Activated CD8-positive, alpha-beta memory T cell treated with anti-CD3 and anti-CD28 coated beads, Interleukin-2, amount 50 U/mL, for 1 hour (primary cell): ENCODE results near the gene PLPP3.

Source experiments
- DNase-seq: peaks from one replicate; pipeline ENCODE4 v3.0.0-alpha.2; 2020; ENCODE audit errors: extremely low read depth

PLPP3 gene

DNA sequence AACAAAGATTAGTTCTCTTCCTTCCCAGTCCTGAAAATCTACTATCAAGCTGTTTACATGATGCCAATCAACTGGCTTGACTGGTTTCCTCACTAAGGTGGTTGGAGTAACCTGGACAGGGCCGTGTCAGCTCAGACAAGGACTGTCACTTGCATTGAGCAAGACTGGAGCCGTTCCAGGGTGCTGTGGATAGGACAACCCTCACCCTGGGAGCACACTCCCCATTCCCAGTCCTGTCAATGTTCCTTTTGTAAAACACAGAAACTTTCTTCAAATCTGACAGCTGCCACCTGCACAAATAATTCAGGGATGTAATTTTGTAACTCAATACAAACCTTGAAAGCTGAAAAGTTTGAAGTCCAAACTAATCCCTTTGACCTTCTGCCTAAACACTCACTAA, 31.4 kb downstream of the PLPP3 start:
- no peak for DNase-seq

DNA sequence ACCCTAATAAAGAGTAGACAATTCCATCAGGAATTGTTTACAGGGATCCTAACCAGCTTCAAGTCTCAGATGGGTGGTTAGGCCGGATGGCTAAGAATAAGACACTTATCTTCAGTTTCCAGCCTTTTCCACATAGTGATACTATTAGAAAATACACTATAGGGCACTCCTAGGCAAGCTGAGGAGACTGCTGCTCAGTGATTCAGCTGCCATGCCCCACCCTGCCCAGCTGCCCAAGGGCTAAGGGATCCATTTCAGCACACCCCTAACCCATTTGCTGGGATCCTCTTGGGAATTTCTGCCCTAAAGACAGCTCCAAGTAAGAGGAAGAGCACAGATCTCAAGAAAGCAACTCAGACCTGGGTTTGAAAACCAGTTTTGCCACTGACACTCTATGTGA, 31.9 kb downstream of the PLPP3 start:
- DNase-seq: no peak

DNA sequence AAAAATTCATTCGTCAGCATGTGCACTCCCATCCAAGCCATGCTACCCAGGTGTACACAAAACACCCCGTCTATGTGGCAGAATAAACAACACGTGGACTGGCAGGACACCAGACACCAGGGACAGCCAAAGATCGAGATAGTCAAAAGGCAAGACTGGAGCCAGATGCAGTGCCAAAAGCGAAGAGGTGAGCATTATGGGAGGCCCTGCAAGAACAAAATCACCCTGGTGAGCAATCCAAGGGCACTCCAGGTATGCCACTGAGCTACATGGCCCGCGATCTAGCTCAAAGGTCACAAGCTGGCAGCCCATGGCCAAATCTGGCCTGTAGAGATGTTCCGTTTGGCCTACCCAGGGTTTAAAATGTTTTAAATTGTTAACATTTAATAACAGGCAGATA, 33.7 kb downstream of the PLPP3 start:
- DNase-seq: no peak

DNA sequence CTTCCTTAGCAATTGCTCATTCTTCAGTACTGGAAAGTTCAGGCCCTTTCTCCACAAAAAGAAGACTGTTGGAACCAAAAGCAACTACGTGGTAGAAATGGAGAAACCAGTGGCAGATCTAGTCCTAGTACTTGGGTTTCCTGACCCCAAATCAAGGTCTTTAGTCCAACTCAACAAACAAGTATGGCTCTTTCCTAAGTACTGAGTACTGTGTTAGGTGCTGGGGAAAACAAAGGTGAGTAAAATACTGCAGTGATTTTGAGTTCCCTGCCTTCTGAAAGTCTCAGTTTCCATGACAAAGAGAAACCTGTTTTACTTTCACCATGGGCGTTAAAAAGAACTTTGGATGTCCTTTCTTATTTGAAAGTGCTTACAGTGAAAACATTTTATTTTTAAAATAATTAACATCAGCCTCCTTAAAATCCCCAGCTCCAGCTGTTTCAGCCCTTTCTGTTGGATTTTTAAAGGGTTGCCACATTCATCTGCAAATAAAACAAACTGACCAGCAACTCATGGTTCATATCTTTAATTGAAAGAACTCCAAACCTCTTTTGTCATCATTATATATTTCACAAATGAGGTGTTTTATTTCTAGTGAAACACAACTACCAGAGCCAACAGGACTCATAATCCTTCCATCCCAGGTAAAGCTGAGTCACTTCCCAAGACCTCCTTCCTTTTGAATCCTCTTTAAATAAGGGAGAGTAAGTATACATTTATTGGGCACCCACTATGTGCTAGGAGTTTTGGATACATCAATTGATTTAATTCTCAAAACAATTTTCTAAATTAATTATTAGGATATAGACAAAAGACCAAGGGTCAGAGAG, 35.4 kb downstream of the PLPP3 start:
- DNase-seq: no peak

DNA sequence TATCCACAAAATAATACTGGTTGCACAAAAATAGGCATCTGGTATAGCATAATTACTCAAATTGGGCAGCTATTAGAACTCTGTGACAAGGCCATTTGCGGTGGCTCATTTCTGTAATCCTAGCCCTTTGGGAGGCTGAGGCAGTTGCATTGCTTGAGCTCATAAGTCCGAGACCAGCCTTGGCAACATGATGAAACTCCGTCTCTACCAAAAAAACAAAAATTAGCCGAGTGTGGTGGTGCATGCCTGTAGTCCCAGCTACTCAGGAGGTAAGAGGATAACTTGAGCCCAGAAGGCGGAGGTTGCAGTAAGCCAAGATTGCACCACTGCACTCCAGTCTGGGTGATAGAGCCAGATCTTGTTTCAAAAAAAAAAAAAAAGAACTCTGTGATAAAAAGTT, 36.7 kb downstream of the PLPP3 start:
- DNase-seq: no peak

DNA sequence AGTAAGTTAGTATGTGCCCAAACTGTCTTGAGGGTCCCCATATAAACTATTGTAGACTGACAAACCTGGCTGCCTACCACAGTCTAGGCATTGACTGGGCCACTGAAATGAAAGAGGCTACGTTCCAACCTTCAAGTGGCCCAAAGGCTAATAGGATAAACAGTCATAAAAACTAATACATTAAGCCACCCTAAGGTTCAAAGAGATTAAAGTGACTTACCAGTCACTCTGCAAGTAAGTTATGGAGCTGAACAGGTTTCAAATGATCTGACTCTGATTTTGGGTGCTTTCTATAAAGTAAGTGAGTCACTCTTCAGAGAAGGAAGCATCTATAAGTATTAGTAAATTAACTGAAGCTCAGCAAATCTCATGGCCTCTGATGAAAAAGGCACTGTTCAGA, 38.0 kb downstream of the PLPP3 start:
- DNase-seq: no peak

DNA sequence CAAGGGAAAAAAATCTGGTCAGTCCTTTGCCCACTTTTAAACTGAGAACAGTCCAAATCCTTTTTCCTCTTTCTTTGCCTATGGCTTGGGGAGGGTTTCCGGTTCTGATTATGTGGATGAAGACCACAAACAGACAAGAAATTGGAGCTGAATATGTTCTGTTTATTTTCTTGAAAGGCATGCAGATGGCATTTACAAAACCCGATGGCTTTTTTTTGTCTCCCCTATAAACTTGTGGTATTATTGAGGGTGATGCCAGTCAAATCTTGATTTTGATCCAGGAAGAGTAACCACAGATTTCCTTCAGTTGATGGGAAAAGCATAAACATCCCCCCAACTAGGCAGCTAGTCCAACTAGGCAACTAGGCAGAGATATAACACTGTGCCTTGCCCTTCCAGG, 38.9 kb downstream of the PLPP3 start:
- DNase-seq: no peak

DNA sequence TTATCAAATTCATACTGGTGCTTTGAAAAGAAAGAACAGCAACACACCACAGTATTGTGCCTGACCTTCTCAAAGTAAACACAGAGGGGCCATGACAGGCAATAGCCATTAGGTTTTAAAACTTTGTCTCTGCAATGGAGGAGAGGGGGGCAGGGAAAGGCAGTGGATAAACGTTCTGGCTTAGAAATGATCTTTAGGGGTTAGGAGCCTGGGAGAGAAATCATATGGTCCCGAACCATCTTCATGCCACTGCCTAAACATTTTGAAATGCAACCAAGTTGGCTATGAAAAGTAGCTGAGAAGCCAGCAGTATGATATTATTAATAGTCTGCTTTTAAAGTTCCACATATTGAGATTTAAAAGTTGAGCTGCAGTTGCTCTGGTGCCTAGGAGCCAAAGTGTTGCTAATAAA, 39.8 kb downstream of the PLPP3 start:
- DNase-seq: no peak

DNA sequence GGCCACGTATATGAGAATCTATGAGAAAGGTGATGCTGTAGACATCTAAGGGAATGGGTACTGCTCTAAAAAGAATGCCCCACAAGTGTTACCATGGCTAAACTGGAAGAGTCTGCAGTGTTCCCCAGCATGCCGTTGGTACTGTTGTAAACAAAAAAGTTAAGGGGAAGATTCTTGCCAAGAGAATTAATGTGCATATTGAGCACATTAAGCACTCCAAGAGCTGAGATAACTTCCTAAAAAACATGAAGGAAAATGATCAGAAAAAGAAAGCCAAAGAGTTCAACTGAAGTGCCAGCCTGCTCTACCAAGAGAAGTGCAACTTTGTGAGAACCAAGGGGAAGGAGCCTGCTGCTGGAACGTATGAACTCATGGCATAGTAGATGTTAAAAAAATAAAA, 40.8 kb downstream of the PLPP3 start:
- DNase-seq: no peak

DNA sequence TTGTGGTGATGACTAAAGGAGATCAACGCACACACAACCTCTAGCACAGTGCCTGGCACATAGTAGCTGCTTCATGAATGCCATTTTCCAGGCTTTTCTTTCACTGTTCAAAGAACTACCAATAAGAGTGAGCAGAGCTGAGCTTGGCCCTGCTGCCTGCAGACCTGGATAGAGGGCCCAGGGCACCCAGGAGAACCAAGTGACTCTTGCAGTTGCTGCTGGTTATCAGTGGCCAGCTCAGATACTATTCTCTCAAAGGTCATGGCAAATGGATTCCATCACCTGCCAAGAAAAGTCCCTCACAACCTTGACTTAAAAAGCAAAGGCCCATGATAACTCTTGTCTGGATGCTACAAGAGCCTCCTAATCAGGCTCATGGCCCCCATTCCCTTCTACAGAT, 41.7 kb downstream of the PLPP3 start:
- DNase-seq: no peak

DNA sequence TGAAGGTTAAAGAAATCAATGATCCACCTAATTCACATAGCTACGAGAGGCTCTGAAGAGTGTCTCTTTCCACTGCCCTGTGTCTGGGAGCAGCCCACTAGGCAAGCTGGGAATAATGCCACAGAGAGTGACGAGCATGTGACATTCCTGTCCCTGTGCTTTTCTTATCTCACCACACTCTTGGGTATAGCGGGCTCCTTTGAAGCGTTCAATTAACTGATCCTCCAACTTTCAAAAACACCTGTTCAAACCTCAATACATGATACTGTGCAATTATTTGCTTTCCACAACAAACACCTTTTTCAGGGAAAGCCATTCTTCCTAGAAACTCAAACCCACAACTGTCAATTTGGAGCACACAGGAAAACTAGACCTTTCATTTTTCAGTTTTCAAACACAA, 43.4 kb downstream of the PLPP3 start:
- no peak for DNase-seq

DNA sequence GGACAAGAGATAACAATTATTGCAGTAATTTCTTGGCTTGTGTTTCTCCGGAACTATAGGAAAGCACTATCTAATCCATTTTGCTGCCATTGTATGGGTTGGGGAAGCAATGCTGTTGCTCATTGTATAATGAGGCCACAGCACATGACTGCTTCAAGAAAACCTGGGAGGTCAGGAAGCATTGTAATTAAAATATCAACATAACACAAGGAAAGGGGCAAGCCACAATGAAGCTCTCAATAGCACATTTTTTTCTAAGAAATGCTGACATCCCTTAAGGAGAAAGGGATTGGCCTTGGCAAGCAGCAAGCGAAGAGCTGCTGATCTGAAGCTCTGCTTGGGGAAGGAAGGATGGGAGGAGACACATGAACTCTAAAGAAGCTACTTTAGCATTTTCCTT, 44.0 kb downstream of the PLPP3 start:
- no peak for DNase-seq

DNA sequence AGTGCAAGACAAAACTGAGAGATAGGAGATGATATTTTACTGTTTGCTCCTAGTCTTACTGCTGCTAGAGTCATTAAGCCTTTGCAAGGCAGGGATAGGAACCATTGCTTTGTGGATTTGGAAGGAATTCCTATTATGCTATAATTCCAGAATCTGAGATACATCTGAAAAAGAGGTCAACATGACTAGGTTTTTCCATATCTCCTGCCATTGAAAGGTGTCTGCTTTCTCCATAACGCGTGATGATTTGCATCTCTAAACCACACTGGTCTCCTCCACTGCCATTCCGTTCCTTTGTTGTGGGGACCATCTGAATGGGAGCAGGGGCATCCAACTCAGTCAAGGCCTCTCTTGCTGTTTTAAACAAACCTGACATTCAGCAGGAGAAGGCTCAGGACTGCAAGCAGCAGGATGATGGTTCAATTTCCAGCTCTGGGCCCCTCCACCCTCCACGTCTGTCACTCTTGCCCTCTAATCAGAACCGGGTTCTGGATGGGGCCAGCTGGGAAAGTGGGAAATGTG, 45.2 kb downstream of the PLPP3 start:
- DNase-seq: no peak

DNA sequence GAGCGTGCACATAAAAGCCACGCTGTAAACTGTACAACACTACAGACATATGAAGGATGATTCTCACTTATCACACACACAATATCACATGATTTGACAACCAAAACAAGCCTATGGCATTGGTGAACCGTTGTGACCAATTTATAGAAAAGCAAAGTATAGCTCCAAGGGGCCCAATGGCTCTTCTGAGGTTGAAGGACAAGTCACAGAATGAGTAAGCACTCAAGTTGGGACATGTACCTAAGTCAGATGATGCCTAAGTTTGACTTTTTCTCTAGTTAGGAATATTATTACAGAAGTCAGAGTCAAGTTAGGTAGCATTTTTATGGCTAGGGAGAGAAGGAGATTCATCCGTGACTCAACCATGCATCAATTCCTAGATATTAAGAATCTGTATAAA, 45.7 kb downstream of the PLPP3 start:
- DNase-seq: no peak

DNA sequence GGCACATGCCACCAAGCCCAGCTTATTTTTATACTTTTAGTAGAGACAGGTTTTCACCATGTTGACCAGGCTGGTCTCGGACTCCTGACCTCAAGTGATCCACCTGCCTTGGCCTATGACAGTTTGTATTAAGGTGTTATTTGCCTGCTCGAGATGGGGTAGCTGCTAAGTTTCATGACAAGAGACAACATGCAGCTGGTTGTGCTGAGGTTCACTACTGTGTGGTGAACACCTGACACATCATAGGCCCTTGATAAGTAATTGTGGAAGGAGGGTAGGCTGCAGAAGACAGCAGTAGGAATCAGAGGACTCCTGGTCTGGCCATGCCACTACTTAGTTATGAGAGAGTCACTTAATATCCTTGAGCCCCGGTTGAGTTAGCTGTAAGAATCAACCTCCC, 46.2 kb downstream of the PLPP3 start:
- DNase-seq: no peak

DNA sequence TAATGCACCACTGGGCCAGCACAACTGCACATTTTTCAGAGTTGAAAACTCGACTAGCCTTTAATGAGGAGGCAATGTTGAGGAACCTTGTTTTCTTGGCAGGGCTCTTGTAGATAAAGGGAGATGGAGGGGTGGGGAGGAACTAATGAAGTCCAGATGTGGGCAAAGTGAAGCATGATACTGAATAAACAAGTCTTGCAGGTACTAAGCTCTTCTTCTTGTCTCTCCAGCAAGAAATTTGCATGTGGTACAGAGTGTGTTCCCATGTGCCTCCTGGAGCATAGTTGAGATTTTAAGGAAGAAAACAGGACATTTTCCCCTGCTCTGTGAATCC, 47.0 kb downstream of the PLPP3 start:
- no peak for DNase-seq

DNA sequence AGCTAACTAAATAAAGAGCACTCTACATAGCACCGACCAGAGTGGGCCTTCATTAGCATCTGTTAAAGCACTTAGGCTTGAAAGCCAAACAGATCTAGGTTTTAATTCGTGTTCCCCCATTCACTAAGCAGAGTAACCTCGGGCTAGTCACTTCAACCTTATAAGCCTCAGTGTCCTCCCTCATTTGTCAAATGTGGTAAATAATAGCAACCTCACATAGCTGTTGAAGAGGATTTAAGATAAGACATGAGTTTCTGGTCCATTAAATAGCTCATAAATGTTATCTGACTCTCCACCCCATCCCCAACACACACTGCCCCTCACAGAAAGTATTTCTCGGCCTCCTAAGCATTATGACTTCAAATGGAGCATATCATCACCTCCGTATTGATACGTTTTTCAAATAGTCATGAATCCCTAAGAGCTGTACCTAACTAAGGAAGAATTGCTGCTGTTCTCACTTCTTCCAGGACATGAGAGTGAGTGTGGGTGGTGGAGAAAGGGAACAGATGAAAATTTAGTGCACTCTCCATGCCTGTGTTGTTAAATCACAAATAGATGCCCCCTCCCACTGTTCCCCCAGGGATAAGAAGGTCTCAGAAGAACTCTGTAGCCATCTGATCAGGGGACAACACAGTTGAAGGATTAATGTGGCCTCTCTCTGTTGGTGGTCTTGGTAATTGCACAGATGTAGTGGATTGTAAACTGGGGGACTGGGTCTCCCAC, 47.6 kb downstream of the PLPP3 start:
- no peak for DNase-seq

DNA sequence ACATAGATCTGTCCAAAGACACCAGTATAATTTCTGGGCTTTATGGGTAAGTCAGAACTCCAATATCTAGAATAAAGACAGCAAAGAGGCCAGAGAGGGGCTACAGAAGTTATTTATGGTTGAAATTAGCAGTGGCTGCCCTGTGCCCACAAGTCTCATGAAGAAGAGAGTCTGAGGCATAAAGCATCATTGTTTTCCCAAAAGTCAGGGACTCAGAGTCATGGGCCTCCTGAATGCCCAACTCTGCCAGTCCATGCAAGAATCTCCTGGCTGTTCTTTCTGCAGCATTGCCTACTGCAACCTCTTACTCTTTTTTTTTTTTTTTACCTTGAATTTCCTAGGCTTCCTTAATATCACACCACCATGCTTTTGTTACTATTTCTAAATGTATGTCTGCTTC, 49.6 kb downstream of the PLPP3 start:
- no peak for DNase-seq

DNA sequence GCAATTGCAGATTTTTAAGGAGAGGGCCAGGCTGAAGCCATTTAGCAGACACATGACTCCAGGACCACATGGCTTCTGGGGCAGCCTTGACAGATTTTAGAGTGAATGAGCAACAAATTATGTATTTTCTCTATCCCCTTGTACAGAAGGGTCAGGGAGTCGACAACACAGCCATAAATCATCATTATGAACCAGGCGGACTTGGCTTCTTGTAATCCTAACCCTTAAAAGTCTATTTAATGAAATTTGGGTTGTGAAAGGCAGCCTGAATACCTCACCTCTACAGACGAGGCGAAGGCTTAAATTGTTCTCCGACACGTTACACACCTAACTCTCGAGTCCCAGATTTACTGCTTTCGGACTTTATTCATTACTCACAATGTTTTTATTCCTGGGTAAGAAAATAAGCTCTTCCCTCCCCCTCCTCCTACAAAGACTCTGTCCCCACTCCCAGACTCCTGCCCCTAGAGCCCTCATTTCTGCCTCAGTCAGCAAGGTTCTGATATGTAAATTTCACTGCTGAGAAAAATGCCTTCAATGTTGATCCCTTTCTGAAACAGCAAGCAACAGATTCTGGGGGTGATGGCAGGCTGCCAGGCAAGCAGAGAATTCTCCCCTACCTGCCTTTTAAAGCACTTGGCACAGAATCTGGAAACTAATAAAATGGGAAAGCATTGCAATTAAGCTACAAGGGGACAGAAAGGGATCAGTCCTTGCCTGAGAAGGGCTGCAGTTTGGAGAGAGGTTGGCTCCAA, 51.6 kb downstream of the PLPP3 start:
- no peak for DNase-seq

DNA sequence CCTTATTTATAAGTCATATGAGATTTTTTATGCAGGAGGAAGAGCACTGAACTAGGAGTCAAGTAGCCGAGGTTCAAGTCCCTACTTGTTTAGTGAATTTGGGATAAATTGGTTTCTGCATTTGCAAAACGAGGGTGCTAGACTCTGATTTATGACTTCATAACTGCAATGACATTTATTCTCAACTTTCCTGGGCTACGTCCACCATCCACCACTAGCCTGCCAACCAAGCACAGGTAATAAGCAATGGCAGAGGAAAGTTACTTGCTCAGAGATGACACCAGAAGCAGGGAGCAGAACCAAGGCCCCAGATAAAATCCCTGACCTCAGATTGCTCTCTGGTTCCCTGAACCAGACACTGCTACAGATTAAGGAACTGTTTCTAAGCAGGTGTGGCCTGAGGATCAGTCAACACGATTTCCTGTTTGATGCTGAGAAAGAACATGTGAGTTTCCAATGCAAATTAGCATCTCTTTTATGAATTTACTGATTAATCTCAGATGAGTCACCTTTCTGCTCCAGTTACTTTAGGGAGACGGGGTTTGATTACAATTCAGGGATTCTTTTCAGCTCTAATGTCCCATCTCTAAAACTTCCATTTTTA, 52.7 kb downstream of the PLPP3 start:
- DNase-seq: no peak

DNA sequence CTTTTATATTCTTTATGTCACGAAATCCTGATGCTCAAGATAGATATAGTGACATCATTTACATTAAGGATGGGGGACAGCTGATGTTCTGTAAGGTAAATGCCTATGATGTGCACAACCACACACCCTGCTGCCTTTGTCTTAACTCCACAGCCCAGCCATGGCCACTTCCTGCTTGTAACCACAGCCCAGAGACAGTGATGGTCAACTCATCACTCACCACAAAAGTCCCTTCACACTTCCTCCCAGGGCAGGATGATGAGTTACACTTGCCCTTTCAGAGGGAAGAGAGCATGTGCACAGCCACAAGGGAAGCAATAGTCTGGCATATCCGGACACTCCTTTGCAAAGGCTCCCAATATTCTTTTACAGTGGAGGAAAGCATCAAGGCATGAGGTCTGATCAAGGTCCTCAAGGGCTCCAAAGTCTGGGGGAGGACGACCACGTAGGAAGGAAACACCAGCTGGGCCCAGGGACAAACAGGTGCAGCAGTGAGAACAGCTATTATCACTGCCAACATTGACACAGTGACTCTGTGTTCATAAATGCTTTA, 53.8 kb downstream of the PLPP3 start:
- no peak for DNase-seq

DNA sequence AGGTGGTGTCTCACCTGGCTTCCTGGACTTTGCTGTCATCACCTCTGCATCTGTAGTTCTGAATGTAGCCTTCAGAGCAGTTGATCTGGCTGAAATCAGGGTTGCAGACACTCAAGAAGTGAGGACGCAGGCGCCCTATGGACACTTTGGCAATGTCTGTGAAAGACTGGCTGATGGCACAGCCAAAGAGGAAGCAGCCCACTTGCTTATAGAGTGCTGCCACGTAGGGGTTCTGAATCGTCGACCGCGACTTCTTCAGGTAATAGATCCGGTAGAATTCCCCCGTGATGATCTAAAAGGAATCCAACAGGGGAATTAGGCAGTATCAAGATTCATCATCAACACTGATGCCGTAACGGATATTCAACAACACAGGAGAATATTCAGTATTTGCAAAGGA, 55.1 kb downstream of the PLPP3 start:
- no peak for DNase-seq
